OCI-M1 (cell line): ENCODE results near the gene CFAP221.
"Not testable (repeated sequence)": the region's sequence is repeated elsewhere in the genome, so short reads cannot be mapped to it uniquely, and the experiment has no call there.

Experiments used
- DNase-seq: peaks from one replicate; lab custom pipeline; 2025; lab: John Stamatoyannopoulos, UW

The CFAP221 gene

DNA sequence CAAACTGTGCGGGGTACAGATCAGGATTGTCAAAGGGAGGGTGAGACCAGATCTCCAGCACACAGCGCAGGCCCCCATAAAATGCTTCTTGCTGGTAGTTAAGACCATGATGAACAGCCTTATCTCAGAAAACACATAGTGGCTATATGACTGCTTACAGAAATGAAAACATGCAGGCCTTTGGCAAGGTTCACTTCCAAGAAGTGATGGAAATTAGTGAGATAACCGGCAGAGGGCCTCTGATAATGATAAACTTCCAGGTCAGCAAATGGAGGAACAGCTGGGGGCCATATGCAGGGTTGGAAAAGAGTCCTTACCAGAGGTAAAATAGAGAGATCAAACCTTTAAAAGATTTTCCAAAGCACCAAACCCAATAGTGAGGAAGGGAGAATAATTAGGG, 46.6 kb downstream of the CFAP221 start:
- peak; percentile 2 for DNase-seq

DNA sequence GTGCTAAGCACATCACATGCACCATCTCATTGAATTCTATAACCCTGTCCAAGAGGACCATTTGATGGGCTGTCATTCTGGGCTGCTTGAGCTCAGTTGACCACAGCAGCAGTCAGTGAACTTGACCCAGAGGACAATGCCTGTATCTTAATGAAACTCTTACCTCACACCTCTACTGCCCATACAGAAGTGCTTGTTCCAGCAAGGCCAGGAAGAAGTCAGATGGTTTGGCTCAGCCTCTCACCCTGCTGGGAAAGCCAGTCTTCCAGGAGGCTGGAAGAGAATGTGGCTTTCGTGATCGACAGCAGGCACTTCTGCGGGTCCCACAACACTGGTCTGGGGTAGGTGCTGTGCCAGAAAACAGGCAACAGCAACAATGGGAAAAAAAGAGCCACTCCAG, 47.3 kb downstream of the CFAP221 start:
- DNase-seq, result no peak

DNA sequence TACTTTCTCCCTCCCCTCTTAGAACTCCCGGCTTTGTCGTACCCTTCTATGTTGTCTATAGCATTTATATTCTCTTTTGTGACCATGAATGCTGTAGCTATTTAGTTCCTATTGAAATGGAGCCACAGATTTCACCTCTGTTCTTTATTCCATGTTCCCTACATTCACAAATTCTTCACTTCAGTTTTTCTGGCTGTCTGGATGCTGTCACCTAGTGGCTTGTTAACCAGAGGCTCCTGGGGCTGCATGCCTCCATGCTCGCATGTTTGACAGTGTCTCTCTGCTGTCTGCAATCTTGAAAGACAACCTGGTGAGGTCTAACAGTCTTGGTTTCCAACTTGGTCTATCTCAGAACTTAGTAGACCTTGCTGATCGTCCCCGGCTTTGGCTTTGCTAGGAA, 48.2 kb downstream of the CFAP221 start:
- DNase-seq, result no peak

DNA sequence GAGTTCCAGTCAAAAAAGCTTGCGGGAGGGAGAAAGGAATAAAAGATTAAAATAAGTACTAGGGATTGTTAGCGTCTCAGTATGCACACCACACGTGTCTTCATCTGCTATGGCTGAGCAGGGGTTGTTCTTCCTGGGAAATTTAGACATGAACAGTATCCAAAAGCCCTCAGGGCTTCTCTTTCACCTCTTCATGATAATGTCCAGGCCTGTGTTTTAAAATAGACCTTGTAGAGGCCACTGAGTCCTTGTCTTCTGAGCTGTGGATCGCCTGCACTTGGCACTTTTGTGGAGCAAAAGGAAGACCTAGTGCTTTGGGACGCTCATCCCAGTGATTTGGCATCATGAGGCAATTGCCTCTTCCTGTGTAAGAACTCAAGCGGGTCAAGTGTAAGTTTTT, 52.4 kb downstream of the CFAP221 start:
- DNase-seq, result no peak

DNA sequence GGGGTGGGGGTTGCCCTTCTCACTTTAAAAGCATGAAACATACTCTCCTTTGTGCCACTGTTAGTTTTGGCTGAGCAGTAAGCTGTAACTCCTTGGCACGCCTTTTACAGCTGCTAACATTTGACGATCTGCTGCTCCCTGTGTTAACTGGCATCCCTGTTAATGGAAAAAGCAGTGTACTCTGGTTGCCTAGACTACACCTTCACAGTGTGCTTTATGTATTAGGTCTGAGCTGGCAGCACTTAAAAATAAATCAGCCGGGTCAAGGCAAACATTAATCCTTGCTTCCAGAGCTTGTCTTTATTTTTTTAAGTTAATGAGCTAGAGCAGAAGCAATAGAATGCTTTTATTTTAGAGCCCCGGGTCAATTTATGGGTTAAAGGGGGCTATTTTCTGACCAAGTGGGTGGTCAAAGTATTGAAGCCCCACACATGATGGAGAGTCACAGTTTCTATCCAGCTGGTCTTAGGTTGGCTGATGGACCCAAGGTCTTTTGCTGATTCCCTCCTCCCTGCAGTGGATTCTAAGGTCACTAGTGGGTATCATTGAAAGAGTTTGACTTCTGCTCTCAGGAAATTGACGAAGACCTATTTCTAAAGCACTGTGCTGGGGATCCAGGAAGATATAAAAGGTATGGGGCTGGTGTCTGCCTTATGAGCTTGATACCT, 54.5 kb downstream of the CFAP221 start:
- no peak for DNase-seq

DNA sequence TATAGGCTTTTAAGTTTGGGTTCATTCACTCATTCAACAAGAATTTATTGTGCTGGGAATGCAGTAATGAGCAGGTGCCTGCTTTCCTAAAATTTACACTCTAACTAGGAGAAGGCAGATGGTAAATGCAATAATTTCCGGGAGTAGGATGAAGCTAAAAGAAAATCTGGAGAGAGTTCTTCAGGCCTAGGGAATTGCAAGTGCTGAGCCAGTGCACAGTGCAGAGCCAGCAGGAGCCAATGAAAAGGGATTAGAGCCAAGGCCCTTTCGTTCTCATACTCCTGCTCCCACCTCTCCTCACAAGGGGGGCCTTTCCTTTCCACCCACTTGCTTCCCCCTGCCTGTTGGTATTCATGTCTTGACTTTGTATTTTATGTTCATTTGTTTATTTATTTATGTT, 55.1 kb downstream of the CFAP221 start:
- DNase-seq, result no peak

DNA sequence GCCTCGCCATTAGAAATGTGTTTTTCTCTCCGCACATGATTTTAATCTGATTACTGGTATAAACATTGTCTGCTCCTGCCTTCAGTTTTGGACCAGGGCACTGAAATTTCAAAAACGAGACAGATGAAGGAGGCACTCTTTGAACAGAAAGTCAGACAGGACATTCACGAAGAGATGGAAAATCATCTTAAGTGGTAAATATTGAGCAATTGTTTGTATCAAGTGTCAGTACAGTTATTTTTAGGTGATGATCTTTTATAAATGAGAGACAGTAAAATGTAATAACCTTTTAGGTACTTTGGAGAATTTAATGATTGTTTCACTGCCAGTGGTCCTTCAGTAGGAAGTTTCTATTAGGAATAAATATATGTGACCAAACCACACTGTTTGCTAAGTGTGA, 60.8 kb downstream of the CFAP221 start:
- DNase-seq, result no peak

DNA sequence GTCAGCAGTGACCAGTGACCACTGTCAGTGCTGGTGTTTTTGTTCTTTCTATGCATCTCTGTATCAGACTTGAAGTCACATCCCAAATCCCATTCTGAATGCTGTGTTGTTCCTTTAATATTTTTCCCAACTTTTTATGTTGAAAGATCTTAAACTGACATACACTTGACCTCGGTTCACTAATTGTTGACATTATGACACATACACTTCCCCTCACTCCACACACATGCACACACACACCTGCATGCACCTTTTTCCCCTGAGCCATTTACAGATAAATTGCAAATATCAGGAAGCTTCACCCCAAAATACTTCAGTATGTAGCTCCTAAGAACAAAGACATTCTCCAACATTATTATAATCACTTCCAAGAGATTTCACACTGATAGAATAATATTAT, 62.4 kb downstream of the CFAP221 start:
- no peak for DNase-seq

DNA sequence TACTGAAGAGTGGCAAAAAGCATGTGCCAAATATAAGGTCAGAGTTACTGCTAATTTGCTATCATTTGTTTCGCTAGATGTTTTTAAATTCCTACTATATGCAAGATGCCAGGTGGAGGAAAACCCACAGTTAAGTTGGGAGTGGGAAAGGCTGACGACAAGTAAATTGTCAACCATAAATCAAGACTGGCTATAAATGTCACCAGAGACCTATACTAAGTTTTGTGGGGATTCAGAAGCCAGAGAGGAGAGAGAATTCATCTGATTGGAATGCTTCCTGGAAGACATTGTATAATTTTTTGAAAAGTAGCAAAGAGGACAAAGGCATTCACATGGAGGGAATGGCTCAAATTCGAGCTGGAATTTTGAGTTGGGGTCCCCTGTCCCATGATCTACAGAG, 64.3 kb downstream of the CFAP221 start:
- no peak for DNase-seq

DNA sequence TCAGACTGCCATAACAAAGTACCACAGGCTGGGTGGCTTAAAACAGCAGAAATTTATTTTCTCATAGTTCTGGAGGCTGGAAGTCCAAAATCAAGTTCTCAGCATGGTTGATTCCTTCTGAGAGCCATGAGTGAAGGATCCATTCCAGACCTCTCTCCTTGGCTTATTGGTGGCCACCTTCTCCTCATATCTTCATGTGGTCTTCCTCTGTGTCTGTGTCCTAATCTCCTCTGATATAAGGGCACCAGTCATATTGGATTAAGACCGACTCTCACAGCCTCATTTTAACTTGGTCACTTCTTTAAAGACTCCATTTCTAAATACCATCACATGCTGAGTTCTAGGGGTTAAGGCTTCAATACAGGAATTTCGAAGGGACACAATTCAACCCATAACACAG, 65.1 kb downstream of the CFAP221 start:
- DNase-seq, result peak; percentile 7

DNA sequence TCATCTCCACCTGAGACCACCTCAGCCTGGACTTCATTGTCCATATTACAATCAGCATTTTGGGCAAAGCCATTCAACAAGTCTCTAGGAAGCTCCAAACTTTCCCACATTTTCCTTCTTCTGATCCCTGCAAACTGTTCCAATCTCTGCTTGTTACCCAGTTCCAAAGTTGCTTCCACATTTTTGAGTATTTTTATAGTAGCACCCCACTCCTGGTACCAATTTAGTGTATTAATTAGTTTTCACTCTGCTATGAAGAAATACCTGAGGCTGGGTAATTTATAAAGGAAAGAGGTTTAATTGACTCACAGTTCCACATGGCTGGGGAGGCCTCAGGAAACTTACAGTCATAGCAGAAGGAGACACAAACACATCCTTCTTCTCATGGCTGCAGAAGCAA, 69.9 kb downstream of the CFAP221 start:
- not testable (repeated sequence) for DNase-seq

DNA sequence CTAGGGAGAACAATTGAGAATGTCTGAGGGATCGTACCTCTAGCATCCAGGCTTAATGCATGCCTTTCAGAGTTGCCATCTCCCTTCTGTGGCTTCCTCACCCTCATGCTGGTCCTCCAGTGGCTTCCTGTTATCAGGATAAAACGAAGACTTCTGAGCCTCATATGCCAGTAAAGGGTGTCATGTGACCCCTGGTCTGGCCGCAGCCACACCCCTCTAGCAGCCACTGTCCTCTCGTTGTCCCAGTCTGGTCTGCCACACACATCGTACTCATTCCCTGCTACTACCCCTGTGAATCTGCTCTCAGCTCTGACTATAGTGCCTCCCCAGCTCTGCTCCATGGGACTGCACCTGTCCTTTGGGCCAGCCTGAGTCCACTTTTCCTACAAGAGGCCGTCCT, 72.2 kb downstream of the CFAP221 start:
- DNase-seq, result peak; percentile 63

DNA sequence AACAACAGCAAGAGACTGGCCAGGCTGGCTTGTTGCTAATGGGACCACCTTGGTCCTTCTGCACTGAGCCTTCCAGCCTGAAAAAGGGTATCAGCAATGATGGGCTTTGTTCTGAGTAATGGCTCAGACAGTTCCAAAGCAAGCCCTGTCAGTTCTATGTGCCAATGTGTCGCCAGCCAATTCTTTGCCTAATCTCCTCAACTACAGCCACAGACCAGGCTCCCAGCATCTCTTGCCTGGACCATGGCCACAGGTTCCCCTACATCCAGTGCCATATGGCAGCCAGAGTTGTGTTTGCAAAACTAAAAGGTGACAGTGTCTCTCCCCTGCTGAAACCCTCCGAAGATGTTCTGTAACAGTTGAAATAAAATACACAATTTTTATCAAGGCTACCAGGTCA, 73.2 kb downstream of the CFAP221 start:
- no peak for DNase-seq

DNA sequence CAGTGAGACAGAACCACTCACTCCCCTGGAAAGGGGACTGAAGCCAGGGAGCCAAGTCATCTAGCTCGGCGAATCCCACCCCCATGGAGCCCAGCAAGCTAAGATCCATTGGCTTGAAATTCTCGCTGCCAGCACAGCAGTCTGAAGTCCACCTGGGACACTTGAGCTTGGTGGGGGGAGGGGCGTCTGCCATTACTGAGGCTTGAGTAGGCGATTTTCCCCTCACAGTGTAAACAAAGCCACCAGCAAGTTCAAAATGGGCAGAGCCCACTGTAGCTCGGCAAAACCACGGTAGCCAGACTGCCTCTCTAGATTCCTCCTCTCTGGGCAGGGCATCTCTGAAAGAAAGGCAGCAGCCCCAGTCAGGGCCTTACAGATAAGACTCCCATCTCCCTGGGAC, 74.5 kb downstream of the CFAP221 start:
- DNase-seq, result not testable (repeated sequence)

DNA sequence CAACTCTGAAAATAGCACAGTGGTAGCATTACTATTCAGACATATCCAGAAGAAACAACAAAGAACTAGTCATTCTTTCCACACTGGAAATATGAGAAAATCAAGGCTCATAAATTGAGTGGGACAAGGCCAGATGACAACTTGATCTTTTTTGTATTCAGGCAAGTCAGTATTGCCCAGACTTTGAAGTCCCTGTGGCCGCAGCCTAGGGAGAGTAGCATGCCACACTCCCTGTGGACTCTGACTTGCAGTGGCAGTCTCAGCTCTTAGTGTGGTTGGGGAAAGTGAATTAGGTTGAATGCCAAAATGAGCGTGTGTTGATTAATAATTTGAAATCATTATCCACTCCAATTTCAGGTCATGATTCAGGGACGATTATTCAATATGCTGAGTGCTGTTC, 81.0 kb downstream of the CFAP221 start:
- DNase-seq, result no peak

DNA sequence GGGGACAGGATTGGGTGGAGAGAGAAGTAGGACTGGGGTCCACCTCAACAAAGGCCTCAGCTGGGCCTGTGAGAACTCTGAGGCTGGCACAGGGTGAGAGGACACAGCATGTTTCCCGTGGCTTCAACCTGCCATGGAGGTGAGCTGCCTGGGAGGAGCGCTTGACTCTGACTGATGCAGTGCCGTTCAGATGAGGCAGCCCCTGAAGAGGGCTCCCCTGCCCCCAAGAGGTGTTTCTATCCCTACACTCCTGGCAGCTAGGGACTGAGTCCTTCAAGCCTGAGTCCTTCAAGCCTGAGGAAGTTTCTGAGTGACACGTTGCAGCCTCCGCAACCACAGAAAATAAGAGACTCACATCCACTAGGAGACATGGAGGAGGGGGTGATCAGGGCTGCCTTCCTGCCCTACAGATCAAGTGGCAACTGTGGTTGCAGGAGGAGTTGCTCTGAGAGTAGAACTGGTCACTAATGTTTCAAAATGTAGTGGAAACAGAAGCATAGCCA, 85.1 kb downstream of the CFAP221 start:
- DNase-seq, result no peak

DNA sequence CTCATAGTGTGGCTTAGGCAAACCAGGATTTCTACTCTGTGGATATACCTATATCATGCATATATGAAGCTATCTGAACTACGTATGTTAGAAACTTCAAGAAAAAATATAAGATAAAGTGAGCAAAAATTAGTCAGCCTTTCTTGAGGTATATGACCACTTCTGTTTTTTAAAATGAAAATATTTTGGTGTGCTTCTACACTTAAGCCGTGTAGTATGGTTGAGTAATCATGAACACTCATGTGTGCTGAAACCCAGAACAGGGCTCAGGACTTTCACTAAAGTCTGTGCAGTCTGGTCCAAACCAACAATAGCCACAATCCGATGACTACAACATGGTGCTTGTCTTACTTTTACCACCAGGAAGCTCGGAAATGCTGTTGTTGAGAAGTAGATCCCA, 85.9 kb downstream of the CFAP221 start:
- DNase-seq, result no peak

DNA sequence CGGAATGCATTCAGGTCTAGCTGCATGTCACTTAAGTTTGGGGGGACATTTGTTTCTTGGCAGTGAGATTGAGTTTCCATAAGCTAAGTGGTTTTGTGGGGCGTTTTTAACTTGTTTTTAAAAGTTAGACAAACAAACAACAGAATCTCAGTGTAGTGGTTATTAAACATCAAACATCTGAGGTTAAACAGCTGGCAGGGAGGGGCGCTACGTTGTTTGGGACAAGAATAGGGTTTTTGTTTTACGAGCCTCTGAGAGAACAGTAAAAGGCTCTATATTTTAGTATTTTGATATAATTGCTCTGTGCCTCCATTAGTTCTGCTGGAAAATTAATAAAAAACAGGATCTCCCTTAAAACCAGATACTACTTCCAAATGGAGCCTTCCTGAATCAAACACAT, 93.1 kb downstream of the CFAP221 start:
- no peak for DNase-seq

DNA sequence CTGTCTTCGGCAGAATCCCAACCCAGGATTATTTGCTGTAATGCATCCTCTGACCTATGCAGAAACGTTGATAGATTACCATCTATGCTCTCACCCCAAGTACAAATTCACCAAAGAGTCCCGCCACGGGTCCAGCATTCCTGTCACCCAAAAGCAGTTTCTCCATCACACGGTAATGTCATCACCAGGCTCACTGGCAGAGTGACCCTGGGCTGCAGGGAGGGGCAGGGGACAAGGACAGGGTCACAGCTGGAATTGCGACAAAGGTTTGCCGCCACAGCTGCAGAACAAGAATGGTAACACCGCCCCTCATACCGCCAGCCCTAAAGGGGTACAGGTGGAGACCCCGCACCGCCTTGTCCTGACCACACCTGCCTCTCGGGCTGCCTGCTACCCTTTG, 94.0 kb downstream of the CFAP221 start:
- DNase-seq, result no peak

DNA sequence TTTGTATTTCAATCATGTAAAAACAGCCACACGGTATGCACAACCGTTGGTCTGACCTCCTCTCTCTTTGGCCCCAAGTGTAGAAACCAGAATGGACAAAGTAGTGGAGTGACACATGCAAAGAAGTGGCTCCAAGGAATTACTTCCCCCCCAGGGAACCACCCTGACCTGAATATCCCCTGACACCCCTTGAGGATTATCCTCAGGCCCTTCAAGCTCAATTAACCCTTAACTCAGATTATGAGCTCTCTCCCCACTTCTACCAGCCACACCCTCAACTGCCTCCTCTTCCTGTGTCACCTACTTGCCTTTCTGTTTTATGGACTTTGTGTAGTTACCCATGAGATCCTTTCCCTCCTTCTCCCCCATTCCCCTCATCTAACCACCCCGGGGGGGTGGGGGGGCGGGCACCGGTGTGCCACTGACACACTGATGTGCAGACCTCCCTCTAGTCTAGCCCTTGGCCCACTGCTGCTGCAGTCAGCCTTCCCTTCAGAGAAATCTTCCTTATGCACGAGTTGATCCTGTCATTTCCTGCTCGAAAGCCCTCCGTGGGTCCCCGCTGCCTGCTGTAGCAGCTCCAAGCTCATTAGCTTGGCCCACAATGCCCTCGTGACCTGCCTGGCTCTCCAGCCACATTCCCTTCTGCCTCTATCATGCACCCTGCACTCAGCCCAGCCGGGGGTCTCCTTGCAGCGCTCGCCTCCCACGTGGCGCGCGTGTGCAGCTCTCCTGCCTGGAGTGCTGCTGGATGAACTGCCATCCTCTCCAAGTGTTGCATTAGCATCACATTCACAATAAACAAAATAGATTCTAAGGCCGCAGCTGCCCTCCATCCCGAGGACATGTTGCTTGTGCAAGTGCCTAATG, 94.7 kb downstream of the CFAP221 start:
- no peak for DNase-seq

DNA sequence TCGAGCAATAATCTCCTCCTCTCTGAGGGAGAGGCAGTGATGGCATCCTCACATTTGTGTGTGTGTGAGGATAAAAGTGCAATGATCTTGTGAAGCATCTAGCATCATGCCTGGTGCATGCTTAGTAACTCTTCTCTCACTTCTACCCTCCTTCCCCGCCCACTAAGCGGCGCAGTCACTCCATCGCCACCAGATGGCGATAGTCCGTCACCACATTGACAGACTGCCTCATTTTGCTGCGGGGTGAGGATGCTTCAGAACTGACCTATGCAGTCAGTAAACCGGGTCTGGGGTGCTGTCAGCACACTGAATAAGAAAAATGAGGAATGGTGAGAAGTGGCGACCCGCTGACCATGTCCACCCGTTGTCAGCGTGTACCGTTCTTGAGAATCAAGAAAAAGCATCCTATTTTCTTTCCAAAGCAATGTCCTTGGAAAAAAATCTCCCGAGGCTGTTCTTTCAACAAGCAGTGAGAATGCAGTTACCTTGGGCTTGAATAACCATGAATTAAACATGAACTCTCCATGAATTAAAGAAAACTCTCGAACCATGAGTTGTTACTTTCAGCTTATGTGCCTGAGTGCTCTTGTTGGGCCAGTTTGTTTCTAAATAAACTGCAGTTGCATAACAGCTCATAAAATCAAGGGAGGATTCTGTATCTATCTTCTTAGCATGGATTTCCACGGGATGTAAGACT, 97.5 kb downstream of the CFAP221 start:
- peak; percentile 84 for DNase-seq

DNA sequence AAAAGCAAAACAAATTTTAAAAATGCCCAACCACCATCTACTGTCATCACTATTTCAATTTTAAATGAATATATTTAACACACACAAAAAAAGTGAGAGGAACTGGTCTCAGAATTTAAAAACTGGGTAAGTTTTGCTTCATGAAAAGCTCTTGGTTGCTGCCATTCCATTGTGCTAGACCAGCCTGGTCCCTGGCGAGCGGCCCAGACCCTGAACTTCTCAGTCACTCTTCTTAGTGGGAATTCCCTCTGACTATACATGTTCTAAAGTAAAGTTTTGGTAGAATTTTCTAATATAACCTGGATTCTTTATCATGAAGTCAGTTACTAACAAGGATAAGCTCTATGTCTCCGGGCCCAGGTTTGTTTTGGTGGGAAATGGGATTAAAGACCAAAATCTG, 99.9 kb downstream of the CFAP221 start:
- no peak for DNase-seq
